Stimulated activated CD8-positive, alpha-beta memory T cell treated with anti-CD3 and anti-CD28 coated beads, Interleukin-12 subunit alpha, Interleukin-12 subunit beta, amount 100 ng/mL, for 4 hours (primary cell): Measurements from ENCODE around the gene FMNL2.

Experiments
- DNase-seq: peaks from one replicate; pipeline ENCODE4 v3.0.0-alpha.2; 2020; ENCODE audit warnings: low read depth

The FMNL2 gene

DNA sequence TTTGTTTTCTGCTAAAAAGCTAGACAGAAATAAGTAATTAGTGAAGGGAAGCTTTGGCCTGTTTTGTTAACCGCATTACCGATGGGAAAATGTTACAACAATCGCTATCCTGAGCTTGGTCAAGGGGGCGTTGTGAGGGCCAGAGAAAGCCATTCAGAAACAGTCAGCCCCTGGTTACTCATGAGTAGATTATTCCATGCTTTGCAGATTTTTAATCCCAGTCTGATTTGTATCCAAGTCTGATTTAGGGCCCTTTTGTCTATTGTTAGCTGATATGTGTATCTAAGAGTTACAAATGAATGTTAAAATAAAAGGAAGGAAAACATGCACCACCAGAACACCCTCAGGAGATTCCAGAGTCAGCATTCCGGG lies 283.2 kb downstream of the FMNL2 start:
- DNase-seq, result no peak

GRCh38 chr2:152620208-152620607 lies 285.2 kb downstream of the FMNL2 start:
- no peak for DNase-seq

- DNase-seq, result no peak
Observed at GRCh38 chr2:152620985-152621384, 286.0 kb downstream of the FMNL2 start.

- DNase-seq, result no peak
Observed at GRCh38 chr2:152622219-152622618, 287.2 kb downstream of the FMNL2 start.

DNA sequence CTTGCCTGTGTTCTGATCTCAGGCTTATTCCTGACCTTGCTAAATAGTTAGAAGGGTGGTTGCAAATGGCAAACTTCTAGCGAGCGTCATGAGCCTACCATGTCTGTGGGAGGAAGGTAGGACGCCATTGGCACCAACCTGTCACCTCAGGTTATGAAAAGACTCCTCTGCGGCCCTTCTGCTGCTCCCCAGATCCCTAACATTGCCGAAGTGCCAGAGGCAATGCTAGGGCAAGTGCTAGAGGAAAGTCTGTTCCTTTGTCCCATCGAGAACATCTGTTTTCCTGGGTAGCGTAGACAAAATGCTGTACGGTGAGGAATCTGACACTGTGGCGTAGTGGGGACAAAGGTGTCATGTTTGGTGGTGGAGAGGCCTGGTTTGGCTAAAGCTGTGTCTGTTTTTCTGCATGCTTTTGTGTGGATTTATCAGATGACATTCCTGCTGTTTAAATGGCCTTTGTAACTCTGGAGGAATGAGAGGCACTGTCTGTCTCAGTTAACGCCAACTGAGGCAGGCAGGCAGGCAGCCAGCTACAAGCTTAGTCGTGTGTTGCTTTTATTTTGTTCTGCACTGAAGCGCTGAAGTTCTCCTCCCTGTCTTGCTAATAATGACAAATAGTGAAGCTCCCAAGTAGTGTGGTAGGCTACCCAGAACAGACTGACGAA lies 288.2 kb downstream of the FMNL2 start:
- DNase-seq, result no peak

GRCh38 chr2:152623775-152624174 lies 288.8 kb downstream of the FMNL2 start:
- no peak for DNase-seq

DNA sequence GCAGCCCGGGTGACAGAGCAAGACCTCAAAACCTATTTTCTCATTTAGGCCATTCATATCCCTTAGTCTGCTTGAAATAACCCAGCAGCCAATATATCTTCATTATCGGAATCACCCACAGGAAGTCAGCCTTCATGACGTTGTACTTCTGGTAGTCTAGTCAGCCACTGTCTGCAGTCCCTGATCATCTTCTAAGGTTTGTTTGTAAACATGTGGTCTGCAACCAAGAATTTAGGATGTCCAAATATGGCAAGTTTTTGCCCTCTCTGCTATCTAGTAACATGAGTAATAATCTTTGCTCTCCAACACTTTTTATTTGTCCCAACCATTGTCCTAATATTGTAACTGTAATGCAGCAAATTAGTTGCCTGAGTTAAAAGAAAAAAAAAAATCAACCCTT lies 289.8 kb downstream of the FMNL2 start:
- no peak for DNase-seq

DNA sequence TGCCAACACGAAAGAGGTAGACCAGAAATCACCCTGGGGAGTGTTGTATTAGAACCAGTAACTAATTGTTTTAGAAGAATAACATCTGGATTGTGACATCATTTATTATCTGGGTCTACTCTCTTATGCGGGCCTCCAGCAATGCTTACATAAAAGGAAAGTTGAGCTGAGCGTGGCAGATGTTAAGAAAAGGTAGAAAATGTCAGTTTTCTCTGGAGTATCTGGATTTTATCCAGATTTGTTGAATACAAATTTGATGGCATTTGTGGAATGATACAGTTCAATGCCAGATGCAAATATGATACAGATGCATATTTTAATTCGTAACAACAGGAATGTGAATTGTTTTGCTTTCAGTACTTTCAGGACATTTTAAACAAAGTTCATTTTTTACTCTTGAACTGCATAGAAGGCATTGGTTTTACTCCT lies 292.0 kb downstream of the FMNL2 start:
- no peak for DNase-seq

DNA sequence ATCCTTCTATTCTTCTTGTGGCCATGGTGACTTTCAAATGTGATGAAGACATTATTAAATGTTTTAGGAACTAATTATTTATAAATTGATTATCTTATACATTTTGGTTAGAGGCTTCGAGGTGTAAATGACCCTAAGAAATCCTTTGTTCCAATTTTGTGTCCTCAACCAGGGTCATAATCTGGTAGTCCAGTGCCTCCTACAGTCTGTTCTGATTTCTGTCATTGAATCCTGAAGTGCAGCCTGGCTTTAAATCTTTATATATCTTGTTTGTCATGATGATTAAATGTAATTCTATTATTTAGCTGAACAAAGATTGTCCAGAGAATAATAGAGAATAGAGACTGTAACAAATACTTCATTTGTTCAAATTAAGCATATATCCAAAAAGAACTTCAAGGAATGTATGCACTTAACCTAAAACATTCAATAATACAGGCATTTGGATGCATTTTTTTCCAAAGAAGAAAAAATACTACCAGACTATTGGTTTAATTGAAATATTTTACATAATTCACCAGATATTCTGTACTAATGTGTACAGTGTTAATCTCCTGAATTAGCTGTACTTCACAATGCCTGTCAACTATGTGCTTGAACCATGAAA lies 292.5 kb downstream of the FMNL2 start:
- no peak for DNase-seq

GRCh38 chr2:152629202-152629601 lies 294.2 kb downstream of the FMNL2 start:
- DNase-seq, result no peak

DNA sequence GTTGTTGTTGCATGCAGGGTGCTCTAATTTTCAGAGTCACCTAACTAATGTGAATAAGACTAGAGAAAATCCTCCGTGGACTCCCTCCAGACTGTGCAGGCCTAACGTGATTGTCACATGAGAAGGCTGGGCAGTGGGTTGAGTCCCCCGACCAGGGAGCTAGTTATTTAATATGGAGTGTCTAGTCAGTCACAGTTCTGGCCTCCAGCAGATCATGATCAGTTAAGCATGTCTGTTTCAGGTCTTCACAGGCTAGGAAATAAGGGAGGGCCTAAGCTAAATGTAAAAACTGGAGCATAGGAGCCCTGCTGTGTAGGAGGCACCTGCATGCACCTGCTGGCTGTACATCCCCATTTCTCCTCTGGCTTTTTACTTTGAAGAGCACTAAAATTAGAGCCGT lies 295.5 kb downstream of the FMNL2 start:
- no peak for DNase-seq

- DNase-seq, result no peak
Observed at GRCh38 chr2:152632736-152633135, 297.8 kb downstream of the FMNL2 start.

DNA sequence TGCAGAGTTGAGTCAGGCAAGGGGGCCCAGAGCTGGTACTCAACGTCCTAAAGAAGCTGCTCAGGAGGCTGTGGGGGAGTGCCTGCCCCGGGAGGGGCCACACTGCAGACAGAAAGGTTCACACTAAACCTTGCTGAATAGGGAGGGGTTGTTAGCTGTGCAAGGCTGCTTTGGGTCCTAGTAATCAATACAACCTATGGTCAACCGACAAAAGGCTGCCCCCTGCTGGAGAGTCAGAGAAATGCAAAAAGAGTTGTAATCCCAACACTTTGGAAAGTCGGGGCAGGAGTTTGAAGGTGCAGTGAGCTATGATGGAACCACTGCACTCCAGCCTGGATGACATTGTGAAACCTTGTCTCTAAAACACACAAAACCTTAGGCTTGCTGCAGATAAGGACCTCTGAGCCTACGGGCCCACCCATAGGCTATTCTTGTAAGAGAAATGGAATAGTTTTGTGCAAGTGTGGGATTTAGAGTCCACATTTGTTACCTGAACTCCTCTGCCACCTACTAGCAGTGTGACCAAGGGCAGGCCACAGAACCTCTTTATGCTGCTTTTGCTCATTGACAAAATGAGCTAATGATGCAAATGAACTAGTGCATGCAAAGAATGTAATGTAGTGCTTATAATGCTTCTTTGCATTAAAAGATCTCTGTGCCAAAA lies 300.8 kb downstream of the FMNL2 start:
- peak; percentile 17 for DNase-seq

DNA sequence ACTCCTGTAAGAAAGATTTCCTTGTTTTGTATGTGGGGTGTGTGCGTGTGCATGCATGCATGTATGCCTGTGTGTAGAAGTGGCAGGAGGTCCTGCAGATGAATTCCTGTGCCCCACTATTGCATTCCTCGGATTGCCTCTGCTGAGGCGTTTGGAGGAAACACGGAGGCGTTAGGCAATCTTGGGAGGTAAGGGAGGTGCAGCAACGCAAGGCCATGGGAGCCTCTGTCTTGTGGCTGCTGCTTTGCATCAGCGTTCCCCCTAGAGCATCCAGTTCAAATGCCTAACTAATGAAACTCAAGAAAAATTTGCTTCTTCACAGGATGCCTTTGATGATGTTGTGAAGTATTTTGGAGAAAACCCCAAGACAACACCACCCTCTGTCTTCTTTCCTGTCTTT lies 302.3 kb downstream of the FMNL2 start:
- DNase-seq, result no peak

- DNase-seq, result no peak
Observed at GRCh38 chr2:152638056-152638455, 303.1 kb downstream of the FMNL2 start.

- DNase-seq, result no peak
Observed at GRCh38 chr2:152638590-152638989, 303.6 kb downstream of the FMNL2 start.

GRCh38 chr2:152644189-152644873 lies 309.4 kb downstream of the FMNL2 start:
- DNase-seq, result no peak

DNA sequence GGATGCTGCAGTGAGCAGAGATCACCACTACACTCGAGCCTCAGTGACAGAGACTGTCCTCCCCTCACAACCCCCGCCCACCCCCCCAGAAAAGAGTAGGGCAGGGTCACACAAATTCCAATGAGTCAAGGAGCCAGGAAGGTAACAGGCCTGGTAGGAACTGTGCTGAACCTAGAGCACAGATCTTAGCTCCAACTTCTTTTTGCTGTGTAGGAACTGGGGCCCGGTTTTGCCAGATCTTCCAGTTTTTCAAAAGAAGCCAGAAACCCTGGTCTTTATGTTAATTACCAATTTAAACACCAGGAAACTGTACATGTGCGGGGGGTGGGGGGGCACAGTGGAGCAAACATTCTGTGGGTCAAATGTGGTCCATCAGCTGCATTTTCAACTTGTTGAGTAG lies 311.3 kb downstream of the FMNL2 start:
- no peak for DNase-seq

DNA sequence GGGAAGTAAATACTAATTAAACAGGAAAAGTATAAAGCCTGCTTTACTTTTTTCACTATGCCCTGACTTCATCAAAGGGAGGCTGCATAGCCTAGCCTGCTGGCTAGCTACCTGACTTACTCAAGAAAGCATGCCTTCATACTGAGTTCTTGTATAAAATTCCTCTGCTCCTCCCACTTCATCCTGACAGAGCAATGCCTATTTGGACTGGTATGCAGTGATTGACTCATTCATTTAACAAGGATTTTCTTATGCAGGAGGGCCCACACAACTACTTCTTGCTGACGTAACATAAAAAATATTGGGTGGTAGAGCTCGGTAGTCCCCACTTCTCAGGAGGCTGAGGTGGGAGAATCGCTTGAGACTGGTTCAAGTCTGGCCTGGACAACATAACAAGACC lies 311.8 kb downstream of the FMNL2 start:
- no peak for DNase-seq

GRCh38 chr2:152647552-152647951 lies 312.6 kb downstream of the FMNL2 start:
- no peak for DNase-seq

- no peak for DNase-seq
Observed at GRCh38 chr2:152648336-152648735, 313.4 kb downstream of the FMNL2 start.

GRCh38 chr2:152649997-152650396 lies 315.0 kb downstream of the FMNL2 start:
- no peak for DNase-seq

GRCh38 chr2:152650768-152651371 lies 315.9 kb downstream of the FMNL2 start:
- DNase-seq, result no peak
